SJCRH30 (cell line): ENCODE results near the gene CTAGE1. TPM values are rescaled to one million over a fixed set of nuclear protein-coding genes. Genes with fewer than 3 reads are reported as not detected.

Source experiments
- DNase-seq, 2 experiments: peaks; one replicate each; pipeline ENCODE4 v3.0.0-alpha.2; 2015 to 2020
- H3K27ac ChIP-seq: fragments of 250-450 bp; sonication (Bioruptor Pico); 2 replicates; pipeline ENCODE4 v1.5.1; 2020; ENCODE audit warnings: mild to moderate bottlenecking, moderate library complexity
- H3K27me3 ChIP-seq: fragments of 250-450 bp; sonication (Bioruptor Pico); 2 replicates; pipeline ENCODE4 v1.5.1; 2020; ENCODE audit warnings: mild to moderate bottlenecking, moderate library complexity
- H3K36me3 ChIP-seq: fragments of 250-450 bp; sonication (Bioruptor Pico); 2 replicates; pipeline ENCODE4 v1.5.1; 2020; ENCODE audit warnings: mild to moderate bottlenecking, moderate library complexity
- H3K4me1 ChIP-seq: fragments of 250-450 bp; sonication (Bioruptor Pico); 2 replicates; pipeline ENCODE4 v1.5.1; 2020; ENCODE audit warnings: mild to moderate bottlenecking, moderate library complexity
- H3K4me3 ChIP-seq: fragments of 250-450 bp; sonication (Bioruptor Pico); 2 replicates; pipeline ENCODE4 v1.5.1; 2020; ENCODE audit warnings: mild to moderate bottlenecking, moderate library complexity
- H3K9me3 ChIP-seq: fragments of 250-450 bp; sonication (Bioruptor Pico); replicated peaks from 2 replicates; pipeline ENCODE4 v1.5.1; 2020; ENCODE audit warnings: mild to moderate bottlenecking, moderate library complexity
- total RNA-seq: library from RNA; depleted of rRNA; stranded (reverse); fragments of >200 nt; shearing (Covaris generic); gene quantifications from 2 replicates; pipeline ENCODE4 v1.2.3, GENCODE V29; 2014

The CTAGE1 gene
- total RNA-seq, 1 experiment from 2014 or later: not detected

GRCh38 chr18:22448238-22448637 lies 30.5 kb upstream of the CTAGE1 start:
- no peak overlapping the region for H3K4me3 ChIP-seq
- no peak for DNase-seq
- no peak overlapping the region for H3K27ac ChIP-seq
- no peaks in the 10 kb centered on the region for H3K36me3 ChIP-seq
- no peaks in the 10 kb centered on the region for H3K4me1 ChIP-seq
- H3K9me3 ChIP-seq: no peaks in the 10 kb centered on the region
- no peaks in the 10 kb centered on the region for H3K27me3 ChIP-seq

GRCh38 chr18:22447792-22448191 lies 30.1 kb upstream of the CTAGE1 start:
- no peaks in the 10 kb centered on the region for H3K27me3 ChIP-seq
- H3K4me1 ChIP-seq: no peaks in the 10 kb centered on the region
- H3K4me3 ChIP-seq: no peak overlapping the region
- no peak overlapping the region for H3K27ac ChIP-seq
- no peaks in the 10 kb centered on the region for H3K9me3 ChIP-seq
- DNase-seq: no peak
- no peaks in the 10 kb centered on the region for H3K36me3 ChIP-seq

DNA sequence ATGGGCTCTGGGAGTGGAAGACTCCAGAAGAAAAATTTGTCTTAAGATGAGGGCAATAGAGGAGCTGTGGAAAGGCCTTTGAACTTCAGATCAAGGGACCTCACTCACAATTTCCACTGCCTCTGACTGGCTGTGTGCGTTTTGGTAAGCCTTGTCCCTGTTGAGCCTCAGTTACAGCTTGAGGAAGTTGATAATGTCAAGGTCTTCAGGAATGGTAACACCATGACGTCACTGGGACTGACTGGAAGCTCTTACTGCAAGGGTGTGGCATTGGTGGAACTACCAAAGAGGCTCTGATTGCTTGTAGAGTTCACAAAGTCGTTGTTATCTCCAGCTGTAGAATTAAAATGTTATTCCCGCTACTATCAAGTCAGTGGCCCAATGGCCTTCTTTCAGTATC lies 29.2 kb upstream of the CTAGE1 start:
- DNase-seq: no peak
- Histone ChIP-seq H3K27me3 (no peaks in the 10 kb centered on the region), H3K27ac (no peak overlapping the region), H3K36me3 (no peaks in the 10 kb centered on the region), H3K4me3 (no peak overlapping the region), H3K9me3 (no peaks in the 10 kb centered on the region), H3K4me1 (no peaks in the 10 kb centered on the region)

DNA sequence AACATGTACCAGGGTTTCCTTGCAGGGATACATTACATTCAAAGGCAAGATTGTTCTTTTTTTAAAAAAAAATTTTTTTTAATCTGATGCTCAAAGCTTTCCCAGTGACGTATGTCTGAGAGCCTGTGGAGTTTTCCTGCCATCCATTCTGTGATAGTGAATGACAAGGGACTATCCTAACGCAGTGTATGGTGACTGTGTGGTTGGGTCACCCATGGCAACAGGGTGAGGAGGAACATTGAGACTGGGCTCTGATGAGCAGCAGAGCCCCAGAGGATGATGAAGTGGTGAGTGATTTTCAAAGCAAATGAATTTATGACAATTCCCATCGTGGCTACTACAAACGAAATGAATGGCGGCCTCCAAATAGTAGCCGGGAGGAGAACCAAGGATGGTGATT lies 28.6 kb upstream of the CTAGE1 start:
- Histone ChIP-seq H3K4me1 (no peaks in the 10 kb centered on the region), H3K27me3 (no peaks in the 10 kb centered on the region), H3K4me3 (no peak overlapping the region), H3K9me3 (no peaks in the 10 kb centered on the region), H3K36me3 (no peaks in the 10 kb centered on the region), H3K27ac (no peak overlapping the region)
- DNase-seq: no peak

DNA sequence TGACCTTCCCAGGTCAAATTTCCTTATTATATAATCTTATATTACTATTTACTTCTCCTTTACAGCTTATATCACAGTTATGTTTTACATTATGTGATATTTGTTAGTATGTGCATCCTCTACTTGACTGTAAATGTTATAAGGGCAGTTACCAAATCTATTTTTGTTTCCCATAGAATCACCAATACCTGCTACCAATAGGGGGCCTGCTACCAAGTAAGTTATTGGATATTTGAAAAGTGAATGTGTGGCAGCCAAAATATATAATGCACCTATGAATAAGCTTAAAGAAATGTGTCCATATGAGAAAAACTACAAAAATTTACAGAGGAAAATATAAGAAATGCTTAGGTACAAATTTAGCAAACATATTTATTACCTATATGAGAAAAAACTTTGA lies 23.9 kb upstream of the CTAGE1 start:
- no peak for DNase-seq

DNA sequence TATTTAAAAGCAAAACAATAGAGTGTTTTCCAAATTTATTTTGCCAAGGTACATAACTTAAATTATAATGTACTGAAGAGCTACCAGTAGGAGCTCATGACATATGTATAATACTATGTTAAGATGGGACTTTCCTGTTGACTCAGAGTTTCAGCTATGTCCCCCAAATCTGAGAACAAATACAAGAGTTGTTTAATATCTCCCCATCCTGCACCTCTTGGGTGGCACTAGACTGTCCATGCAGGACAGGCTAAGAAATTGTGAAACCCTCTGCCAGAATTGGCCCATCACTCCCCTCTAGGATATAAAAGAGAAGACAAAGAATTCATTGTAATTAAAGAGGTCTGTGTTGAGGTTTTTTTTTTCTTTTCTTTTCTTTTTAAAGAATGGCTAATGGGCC lies 21.7 kb upstream of the CTAGE1 start:
- Histone ChIP-seq H3K27ac (no peak overlapping the region), H3K27me3 (no peaks in the 10 kb centered on the region), H3K4me1 (no peaks in the 10 kb centered on the region), H3K9me3 (no peaks in the 10 kb centered on the region), H3K36me3 (no peaks in the 10 kb centered on the region), H3K4me3 (no peak overlapping the region)
- DNase-seq: no peak

More for the DNA sequence above, 23.9 kb upstream of the CTAGE1 start:
- Histone ChIP-seq H3K9me3 (no peaks in the 10 kb centered on the region), H3K27ac (no peak overlapping the region), H3K4me1 (no peaks in the 10 kb centered on the region), H3K4me3 (no peak overlapping the region), H3K36me3 (no peaks in the 10 kb centered on the region), H3K27me3 (no peaks in the 10 kb centered on the region)

- H3K36me3 ChIP-seq: no peaks in the 10 kb centered on the region
- H3K27me3 ChIP-seq: no peaks in the 10 kb centered on the region
- H3K4me3 ChIP-seq: no peak overlapping the region
- H3K27ac ChIP-seq: no peak overlapping the region
- no peaks in the 10 kb centered on the region for H3K9me3 ChIP-seq
- H3K4me1 ChIP-seq: no peaks in the 10 kb centered on the region
- DNase-seq: no peak
Observed at GRCh38 chr18:22436136-22436535, 18.4 kb upstream of the CTAGE1 start.

DNA sequence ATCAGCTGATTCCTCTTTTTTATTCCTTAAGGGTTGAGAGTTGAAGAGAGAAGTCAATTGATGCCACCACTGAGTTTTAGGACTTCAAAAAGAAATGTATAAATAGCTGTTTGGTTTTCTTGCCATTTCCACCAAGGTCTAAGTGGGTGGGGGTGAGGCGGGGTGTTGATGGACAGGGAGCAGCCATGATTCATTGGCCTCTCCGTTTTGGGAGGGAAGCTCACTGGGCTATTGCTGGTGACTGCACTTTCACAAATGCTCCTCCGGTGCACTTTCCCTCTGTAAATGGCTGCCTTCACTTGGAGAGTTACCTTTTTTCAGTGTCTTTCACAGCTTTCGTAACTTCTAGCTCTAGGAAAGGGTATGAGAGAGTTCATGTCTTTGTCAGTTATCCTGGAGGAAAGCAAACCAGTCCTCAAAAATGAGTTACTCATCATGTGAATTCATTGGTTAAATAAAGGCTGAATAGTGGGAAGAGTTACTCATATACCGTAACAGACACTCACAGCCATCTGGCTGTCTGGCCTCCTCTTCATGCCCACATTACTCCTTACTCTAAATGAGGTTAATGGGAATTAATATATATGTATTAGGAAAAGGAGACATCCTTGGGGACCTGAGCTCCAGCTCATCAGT lies 17.4 kb upstream of the CTAGE1 start:
- Histone ChIP-seq H3K27ac (no peak overlapping the region), H3K36me3 (no peaks in the 10 kb centered on the region), H3K4me3 (no peak overlapping the region), H3K4me1 (no peaks in the 10 kb centered on the region), H3K9me3 (no peaks in the 10 kb centered on the region), H3K27me3 (no peaks in the 10 kb centered on the region)
- DNase-seq: no peak

DNA sequence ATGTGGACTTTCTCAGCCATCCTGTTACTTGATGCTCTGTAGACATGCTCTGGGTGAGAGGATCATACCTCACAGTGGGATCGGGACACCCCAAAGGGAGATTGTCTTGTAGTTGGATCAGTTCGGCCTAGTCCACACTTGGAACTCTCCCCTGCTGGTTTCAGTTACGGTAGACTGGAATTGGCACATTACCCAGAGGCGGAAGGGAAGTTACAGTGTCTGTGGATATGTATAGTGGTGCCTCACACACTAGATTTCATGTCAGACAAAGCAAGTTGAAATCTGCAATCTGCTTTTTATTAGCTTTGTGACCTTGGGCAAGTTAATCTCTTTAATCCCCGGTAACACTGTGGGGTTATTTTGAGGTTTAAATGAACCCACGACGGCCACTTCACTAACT lies 16.2 kb upstream of the CTAGE1 start:
- Histone ChIP-seq H3K4me1 (no peaks in the 10 kb centered on the region), H3K36me3 (no peaks in the 10 kb centered on the region), H3K27me3 (no peaks in the 10 kb centered on the region), H3K4me3 (no peak overlapping the region), H3K9me3 (no peaks in the 10 kb centered on the region), H3K27ac (no peak overlapping the region)
- no peak for DNase-seq

GRCh38 chr18:22432657-22433137 lies 15.0 kb upstream of the CTAGE1 start:
- H3K27me3 ChIP-seq: no peaks in the 10 kb centered on the region
- no peaks in the 10 kb centered on the region for H3K36me3 ChIP-seq
- no peak for DNase-seq
- H3K9me3 ChIP-seq: no peaks in the 10 kb centered on the region
- no peak overlapping the region for H3K4me3 ChIP-seq
- no peaks in the 10 kb centered on the region for H3K4me1 ChIP-seq
- no peak overlapping the region for H3K27ac ChIP-seq

DNA sequence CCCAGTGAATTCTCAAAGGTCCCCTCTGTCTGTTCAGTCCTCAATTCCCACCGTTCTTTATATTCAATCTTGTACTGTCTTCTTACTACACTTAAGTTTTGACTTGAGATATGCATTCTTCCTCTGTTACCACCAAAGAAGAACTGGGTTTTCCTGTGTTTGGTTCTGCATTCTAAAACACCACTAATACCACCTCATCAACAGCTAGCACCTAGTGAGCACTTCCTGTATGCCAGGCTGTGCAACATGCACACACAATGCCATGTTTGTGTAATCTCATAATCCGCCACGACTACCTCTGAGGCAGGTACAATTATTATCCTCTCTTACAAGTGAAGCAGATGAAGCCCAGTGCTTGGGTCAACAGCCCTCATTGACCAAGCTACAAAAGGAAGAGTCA lies 11.8 kb upstream of the CTAGE1 start:
- Histone ChIP-seq H3K4me1 (no peaks in the 10 kb centered on the region), H3K27me3 (no peaks in the 10 kb centered on the region), H3K36me3 (no peaks in the 10 kb centered on the region), H3K9me3 (no peaks in the 10 kb centered on the region), H3K27ac (no peak overlapping the region), H3K4me3 (no peak overlapping the region)
- no peak for DNase-seq

DNA sequence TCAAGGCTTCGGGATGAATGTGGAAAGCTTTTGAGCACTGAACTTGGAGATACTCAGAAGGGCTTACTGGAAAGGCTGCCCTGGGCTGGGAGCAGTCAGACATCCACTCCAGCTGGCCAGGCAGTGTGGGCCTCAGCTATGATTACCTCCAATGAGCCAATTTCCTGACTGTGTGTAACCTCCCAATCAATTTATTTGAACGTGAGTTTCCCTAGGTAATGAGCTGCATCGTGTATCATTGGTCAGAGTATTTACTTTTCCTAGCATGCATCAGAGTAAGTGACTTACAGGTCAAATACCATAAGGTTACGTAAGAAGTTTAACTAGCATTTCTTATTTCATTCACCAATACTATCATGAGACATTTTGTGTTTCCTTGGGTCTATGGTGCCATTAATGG lies 11.0 kb upstream of the CTAGE1 start:
- no peak overlapping the region for H3K27ac ChIP-seq
- no peaks in the 10 kb centered on the region for H3K4me1 ChIP-seq
- no peak for DNase-seq

DNA sequence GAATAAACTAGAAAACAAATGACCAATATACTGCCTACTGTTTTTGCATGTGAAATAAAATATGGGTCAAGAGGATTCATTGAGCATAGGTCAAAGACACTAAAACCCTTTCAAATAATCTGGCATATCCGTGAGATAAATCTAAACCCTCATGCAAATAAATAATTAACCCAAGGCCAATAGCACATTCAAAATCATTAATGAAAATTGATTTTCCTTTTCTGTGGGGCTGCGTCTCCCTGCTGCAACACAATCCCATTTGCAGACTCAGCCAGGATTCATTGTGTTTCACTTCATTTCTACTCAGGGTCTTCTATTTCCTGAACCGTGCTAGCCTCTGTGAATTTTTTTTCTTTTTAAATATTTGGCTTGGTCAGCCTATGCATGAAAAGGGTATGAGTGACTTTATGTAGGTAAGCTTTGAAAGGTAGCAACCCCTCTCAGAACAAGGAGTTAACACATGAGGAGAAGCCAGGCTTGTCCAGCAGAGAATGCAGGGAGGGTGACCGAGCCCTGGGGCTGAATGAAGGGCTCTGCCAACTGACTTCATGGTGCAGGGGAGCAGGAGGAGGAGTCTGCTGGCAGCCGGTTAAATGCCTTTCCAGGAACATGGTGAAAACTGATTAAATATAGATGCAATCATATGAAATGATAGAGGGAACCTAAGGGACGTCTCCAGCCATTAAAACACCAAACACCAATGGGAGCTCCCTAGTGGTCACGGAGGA lies 10.3 kb upstream of the CTAGE1 start:
- no peaks in the 10 kb centered on the region for H3K9me3 ChIP-seq
- H3K4me1 ChIP-seq: no peaks in the 10 kb centered on the region
- no peak overlapping the region for H3K4me3 ChIP-seq
- H3K27ac ChIP-seq: no peak overlapping the region
- H3K27me3 ChIP-seq: no peaks in the 10 kb centered on the region
- no peaks in the 10 kb centered on the region for H3K36me3 ChIP-seq
- DNase-seq: no peak

More for the DNA sequence above, 11.0 kb upstream of the CTAGE1 start:
- Histone ChIP-seq H3K27me3 (no peaks in the 10 kb centered on the region), H3K9me3 (no peaks in the 10 kb centered on the region), H3K36me3 (no peaks in the 10 kb centered on the region), H3K4me3 (no peak overlapping the region)

DNA sequence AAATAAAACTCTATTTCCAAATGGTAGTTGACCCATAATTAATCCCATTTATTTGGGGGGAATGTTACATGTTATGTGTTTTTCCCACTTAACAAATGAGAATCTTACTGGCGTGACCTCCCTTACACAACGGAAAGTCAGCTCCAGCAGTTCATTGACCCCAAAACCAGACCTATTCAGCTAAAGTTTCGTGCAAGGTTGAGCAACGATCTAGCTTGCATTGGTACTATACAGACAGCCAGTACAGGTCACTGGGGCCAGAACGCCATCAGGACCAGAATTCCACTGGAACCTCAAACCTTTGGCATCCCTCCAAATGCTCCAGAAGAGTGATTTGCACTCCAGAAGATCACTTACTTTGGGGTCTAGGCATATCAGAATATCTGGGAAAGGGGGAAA lies 6.8 kb upstream of the CTAGE1 start:
- Histone ChIP-seq H3K36me3 (no peaks in the 10 kb centered on the region), H3K27me3 (no peaks in the 10 kb centered on the region), H3K4me3 (no peak overlapping the region), H3K4me1 (no peaks in the 10 kb centered on the region), H3K27ac (no peak overlapping the region), H3K9me3 (no peaks in the 10 kb centered on the region)
- no peak for DNase-seq

DNA sequence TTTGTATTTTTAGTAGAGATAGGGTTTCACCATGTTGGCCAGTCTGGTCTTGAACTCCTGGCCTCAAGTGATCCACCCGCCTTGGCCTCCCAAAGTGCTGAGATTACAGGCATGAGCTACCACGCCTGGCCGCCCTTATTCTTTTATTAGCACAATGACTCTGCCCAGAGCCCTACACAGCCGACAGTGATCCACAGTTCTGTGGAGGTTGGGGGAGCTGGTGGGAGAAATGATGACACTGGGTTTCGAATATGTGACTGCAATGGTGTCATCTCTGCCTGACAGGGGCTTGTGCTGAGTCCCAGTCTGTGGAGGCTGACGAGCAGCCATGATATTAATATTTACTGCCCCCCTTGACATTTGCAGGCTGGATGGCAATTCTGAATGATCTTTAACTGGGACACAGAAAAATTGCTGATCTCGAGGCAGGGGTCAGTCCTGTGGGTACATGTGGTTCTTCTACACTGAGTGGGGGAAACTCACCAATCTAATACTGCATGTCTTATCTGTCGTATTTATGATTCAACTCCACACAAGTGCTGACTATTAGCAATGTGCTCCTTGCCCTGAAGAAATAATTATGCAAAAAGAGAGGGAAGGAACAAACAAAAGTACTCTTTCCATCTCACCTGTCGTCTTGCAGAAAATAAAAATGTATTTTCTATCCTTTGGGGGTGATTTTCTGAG lies 6.3 kb upstream of the CTAGE1 start:
- no peaks in the 10 kb centered on the region for H3K36me3 ChIP-seq
- no peaks in the 10 kb centered on the region for H3K4me1 ChIP-seq
- no peak overlapping the region for H3K4me3 ChIP-seq
- no peak for DNase-seq
- no peak overlapping the region for H3K27ac ChIP-seq
- no peaks in the 10 kb centered on the region for H3K27me3 ChIP-seq
- no peaks in the 10 kb centered on the region for H3K9me3 ChIP-seq
